ENCODE measurements around the gene ADAP1.

ADAP1 gene

GRCh38 chr7:889391-889790, 65.1 kb downstream of the ADAP1 start:
- no peak for DNase-seq

- no peak for DNase-seq
Measured at GRCh38 chr7:889025-889390, 65.5 kb downstream of the ADAP1 start.

DNA sequence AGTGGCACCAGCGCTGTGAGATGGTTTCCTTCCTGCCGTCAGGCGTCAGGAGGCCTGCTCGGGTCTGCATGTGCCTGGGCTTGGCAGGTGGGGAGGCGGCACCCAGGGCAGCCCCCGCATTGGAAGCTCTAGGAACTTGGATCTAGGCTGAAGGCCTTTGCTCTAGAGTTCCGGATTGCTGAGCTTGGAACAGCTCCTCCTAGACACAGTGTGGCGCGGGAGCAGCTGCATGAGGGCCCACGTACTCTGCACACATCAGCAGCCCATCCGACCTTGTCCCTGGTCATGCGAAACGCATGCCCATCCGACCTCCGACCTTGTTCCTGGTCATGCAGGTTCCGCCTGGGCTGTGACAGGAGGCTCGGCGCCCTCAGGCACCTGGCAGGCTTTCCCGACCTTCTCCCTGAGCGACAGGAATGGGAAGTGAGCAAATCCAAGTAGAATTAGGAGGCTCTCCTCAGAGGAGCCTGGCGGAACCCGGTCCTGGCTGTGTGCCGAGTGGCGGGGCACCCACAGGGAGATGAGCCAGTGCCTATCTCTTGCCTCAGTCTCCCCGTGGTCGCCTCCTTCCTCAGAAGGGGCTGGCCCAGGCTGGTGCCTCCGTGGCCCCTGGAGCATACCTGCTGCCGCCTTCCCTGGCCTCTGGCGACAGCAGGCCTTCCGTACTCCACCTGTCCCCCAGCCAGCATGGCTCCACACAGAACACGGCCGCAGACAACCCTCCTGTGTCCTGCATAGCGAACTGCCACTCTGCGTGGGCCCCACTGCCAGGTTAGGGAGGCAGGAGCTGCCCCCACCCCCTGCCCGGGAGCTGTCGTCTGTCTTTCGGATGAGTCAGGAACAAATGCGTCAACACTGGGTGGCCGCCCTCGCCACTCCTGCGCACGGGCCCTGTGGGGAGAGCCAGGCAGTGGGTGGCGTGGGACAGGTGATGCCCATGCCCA, 66.1 kb downstream of the ADAP1 start:
- DNase-seq = no peak

- no peak for DNase-seq
Measured at GRCh38 chr7:887488-887820, 67.0 kb downstream of the ADAP1 start.

DNA sequence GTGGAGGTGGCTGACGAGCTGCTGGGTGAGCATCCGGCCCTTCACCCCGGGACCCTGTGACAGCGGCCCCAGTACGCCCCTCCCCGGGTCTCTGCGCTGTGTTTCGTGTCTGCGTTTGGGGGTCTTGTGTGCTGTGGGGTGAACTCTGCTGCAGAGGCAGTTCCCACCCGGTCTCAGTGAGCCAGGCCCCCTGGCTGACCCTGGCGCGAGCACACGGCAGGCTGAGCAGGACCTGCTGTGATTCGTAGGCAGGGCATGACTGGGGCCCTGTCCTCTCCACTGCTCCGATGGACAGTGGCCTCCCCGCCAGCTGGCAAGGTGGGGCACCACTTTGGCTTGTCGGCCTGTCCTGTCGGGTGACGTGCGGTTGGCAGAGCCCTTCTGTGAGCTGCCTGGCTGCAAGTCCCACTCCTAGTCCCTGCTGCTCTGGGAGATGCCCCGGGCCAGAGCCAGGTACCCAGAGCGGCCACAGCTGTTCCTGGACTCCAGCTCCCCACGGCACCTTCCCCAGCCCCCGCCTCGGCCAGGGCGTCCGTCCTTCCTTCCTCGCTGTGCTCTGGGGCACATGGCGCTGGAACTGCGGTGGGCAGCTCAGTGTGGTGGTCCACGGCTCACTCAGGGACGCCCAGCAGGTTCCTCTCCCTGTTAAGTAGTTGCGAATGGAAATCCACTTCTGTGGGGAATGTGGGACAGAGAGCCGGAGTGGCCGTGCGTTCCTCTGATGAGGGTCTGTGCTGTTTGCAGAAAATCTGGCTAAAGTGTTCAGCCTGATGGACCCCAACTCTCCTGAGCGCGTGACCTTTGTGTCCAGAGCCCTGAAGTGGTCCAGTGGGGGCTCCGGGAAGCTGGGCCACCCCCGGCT, 67.6 kb downstream of the ADAP1 start:
- DNase-seq = no peak

DNA sequence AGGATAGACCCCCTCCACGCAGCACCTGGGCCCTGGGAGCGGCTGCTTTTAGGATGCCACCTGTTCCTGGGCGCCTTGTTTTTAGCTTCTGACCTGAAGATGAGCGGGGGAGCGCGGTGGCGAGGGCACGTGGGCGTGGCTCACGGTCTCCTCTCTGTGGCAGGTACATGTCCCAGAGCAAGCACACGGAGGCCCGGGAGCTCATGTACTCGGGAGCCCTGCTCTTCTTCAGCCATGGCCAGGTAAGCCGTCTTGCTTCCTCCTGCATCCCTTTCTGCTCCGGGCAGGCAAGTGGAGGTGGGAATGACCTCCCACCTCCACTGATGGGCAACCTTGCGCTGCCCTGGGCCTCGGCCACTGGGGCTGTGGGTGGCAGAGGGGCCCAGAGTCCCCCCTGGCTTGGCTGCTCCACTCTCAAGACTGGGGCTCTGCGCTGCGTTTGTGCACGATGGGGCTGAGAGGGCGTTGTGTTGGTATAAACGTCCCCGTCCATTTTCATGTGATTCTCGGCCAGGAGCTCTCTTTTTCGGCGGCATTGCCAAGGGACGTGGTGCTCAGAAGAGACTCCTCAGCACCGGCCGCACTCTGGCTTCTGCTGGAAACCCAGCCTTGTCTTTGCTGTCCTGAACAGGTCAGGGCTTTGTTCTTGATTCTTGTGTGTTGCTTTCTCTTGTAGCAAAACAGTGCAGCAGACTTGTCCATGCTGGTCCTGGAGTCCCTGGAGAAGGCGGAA, 68.4 kb downstream of the ADAP1 start:
- DNase-seq = no peak

DNA sequence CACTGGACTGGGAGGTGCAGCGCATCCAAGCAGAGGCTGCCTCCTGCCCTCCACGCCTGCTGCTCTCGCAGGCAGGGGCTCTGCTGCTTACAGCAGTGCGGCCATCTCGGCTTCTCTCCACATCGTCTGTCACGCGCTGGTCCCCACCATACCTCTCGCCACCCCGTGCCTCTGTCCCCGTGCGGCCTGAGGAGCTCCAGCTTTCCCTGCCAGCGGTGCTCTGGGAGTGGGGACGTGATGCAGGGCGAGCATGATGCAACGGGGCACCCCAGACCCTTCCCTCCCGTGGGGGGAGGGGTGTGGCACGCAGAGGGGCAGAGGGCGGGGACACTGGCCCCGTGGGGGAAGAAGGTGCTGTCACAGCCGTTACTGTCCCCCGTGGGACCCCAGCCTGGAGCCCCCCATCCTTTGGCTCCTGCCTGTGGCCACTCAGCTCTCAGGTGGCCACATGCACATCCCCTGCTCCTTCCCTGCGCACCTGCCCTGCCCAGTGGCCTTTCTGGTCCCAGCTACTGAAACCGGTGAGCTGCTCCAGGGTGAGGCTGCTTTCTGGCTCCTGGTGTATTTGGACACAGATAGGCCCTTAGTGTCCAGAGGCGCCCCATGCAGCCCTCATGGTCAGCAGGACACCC, 69.1 kb downstream of the ADAP1 start:
- no peak for DNase-seq

DNA sequence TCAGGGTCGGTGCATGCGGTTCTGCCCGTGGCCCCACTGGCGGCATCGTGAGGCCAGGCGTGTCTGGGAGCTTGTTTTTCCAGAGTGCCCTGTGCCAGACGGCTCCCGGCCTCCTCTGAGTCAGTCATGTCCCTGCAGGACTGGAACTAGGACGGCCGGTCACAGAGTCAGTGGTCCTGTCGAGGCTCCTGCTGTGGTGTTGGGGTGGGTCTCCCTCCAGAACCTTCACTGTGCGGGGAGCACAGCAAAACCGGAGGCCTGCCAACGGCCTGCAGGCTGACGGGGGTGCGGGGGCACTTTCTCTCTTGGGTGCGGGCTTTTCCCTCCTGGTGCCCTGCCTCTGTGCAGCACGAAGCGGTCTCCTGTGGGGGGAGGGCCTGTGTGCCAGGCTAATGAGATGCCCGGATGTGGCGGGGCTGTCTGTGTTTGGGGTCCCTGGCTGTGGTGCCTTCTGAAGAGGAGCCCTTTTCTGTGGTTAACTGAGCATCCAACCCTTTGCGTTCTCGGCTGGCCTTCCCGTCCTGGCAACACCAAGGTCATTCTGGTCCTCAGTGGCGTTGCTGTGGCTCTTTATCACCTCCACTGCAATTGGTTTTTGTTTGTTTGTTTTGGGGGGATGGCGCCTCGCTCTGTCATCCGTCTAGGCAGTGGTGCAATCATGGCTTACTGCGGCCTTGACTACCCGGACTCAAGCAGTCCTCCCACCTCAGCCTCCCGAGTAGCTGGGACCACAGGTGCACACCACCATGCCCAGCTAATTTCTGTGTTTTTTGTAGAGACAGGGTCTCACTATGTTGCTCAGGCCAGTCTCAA, 70.1 kb downstream of the ADAP1 start:
- DNase-seq = no peak

DNA sequence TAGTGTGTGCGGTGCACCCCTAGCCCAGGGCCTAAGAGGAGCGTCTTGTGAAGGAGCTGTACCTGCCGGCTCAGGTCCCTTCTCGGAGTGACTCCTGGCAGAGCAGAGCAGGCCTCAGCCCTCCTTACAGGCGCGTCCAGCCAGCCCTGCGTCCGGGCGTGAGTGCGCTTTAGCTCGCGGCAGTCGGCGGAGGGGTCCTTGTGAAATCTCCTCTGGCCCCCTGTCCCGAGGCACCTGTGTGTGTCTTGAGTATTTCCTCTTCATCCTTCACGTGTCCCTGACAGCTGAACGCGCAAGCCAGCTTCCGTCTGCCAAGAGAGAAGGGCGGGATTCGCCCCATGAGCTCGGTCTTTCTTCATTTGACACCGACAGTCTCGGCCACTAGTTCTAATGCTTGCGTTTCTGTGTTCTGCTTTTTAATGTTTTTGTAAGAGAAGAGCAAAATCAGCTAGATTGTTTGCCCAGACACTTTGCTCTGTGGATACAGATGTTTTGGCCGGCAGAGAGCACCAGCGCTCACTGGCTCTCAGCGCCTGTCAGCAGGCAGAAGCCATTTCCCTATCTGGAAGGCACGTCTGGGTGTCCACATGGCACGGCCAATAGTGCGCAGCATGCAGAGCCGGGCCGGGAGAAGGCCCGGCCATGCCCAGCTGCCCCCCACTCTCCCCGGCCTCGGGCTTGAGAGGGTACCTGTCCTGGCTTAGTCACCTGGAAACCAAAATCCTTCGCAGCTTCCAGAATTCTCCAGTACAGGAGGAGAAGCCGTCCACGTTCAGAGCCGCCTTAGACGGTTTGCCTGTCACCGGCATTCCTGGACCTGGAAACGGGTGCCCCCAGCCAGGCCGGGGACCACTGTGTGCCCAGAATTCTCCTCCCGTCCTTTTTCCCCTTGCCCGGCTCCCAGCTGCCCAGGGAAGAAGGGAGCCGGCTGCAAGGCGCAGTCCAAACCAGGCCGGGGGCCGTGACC, 71.1 kb downstream of the ADAP1 start:
- no peak for DNase-seq

GRCh38 chr7:882336-883035, 72.0 kb downstream of the ADAP1 start:
- no peak for DNase-seq

DNA sequence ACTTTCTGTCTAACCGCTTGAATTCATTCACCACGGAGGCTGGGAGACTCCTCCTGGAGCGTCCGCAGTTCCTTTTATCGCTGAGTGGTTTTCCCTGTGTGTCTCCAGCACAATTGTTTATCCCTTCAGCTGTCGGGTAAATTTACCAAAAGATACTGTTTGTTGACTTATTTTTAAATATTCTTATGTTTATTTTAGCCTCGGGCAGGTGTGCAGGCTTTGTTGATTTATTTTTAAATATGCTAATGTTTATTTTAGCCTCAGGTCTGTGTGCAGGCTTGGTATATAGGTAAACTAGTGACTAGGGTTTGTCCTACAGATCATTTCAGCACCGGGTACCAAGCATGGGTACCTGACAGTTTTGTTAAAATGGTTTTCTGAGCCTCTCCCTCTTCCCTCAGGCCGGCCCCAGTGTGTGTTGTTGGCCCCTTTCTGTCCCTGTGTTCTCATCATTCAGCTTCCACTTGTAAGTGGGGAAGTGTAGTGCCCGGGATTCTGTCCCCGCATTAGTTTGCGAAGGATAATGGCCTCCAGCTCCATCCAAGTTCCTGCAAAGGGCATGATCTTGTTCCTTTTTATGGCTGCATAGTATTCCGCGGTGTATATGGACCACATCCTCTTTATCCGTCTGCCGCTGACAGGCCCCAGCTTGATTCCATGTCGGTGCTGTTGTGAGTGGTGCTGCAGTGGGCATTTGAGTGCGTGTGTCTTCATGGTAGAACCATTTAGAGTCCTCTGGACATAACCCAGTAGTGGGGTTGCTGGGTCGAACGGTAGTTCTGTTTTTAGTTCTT, 72.8 kb downstream of the ADAP1 start:
- DNase-seq = no peak

GRCh38 chr7:880450-880849, 74.0 kb downstream of the ADAP1 start:
- DNase-seq = no peak

DNA sequence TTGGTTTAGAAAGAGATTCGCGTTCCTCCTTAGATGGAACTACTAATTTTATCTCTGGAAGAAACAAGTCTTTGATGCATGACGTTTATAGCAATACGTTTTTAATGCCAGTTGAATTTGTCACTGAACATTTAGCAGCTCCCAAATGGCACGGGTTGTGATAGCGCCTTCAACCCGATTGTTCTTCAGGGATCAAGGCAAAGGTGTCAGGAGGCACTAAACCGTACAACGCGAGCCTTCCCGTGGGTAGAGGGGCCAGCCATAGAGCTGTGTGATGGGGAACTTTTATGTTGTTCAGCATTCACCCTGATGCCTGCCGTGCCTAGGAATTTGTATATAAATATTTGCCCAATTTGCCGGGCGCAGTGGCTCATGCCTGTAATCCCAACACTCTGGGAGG, 74.8 kb downstream of the ADAP1 start:
- DNase-seq = no peak

GRCh38 chr7:879093-879492, 75.4 kb downstream of the ADAP1 start:
- DNase-seq = no peak

- DNase-seq = no peak
Measured at GRCh38 chr7:877312-878232, 76.9 kb downstream of the ADAP1 start.

DNA sequence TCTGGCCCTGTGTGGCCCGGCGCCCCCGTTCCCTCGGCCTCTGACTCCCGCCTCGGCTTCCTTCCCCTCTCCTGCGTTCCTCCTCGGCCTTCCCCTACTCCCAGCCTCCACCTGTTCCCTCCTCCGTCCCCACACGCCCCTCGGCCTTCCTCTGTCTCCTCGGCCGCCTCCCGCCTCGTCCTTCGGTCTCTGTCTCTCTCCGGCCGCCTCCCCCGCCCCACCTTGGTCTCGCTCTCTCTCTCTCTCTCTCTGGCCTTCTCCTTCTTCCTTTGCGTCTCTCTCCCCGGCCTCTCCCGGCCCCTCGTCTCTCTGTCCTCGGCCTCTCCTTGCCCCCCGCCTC, 77.5 kb downstream of the ADAP1 start:
- DNase-seq = no peak

GRCh38 chr7:876077-876971, 78.2 kb downstream of the ADAP1 start, which contains the start of gene GET4:
GET4 (plus strand) TSS chr7:876554; CDS start chr7:876646, 92 bp downstream.
- peak; percentile 98 for DNase-seq

Measured in NCI-H2171 (cell line).